HepG2 (cell line): Measurements from ENCODE around the gene SPNS2.

Experiments
- CTCF ChIP-seq: sonication (generic); formaldehyde crosslinking; IDR thresholded peaks from 2 replicates; pipeline ENCODE4 v1.5.0; 2020; ENCODE audit warnings: mild to moderate bottlenecking, missing genetic modification reagents, moderate library complexity
- EP300 ChIP-seq, 3 experiments: sonication (generic) in 1 of 3; formaldehyde crosslinking in 1 of 3; IDR thresholded peaks; 2 replicates each; pipeline versions ENCODE4 v1.5.1 to v1.6.1; 2011 to 2020; ENCODE audit warnings: low read depth in 2 of 3, low read length in 2 of 3, borderline replicate concordance in 1 of 3, improper control_type of control experiment in 1 of 3, mild to moderate bottlenecking in 1 of 3, missing genetic modification reagents in 1 of 3, moderate library complexity in 1 of 3
- GLI4 ChIP-seq: sonication (generic); formaldehyde crosslinking; IDR thresholded peaks from 2 replicates; pipeline ENCODE4 v1.5.1; 2020; ENCODE audit warnings: missing genetic modification reagents, mild to moderate bottlenecking, moderate library complexity, borderline replicate concordance
- NR2F2 ChIP-seq: IDR thresholded peaks from 2 replicates; pipeline ENCODE4 v1.6.1; 2012; ENCODE audit warnings: low read depth, inconsistent platforms, borderline replicate concordance
- PBX3 ChIP-seq: sonication (generic); formaldehyde crosslinking; IDR thresholded peaks from 2 replicates; pipeline ENCODE4 v1.8.1; 2023; ENCODE audit warnings: missing genetic modification reagents, inconsistent platforms, borderline replicate concordance
- SP1 ChIP-seq, 2 experiments: fragments of 450-650 bp in 1 of 2; sonication (generic) in 1 of 2; formaldehyde crosslinking in 1 of 2; IDR thresholded peaks; 2 replicates each; pipeline versions ENCODE4 v1.4.0 to v1.6.1; 2016 to 2020; ENCODE audit warnings: missing genetic modification reagents in 1 of 2
- ZBTB26 ChIP-seq: IDR thresholded peaks from 2 replicates; pipeline ENCODE4 v1.6.1; 2016; ENCODE audit warnings: missing compliant biosample characterization, missing genetic modification reagents, borderline replicate concordance
- TF ChIP-seq, protein P1 (sequence below): sonication (generic); formaldehyde crosslinking; IDR thresholded peaks from 2 replicates; pipeline ENCODE4 v1.5.0; 2020; ENCODE audit warnings: mild to moderate bottlenecking, missing genetic modification reagents

GRCh38 chr17:4482338-4483011, 16.2 kb upstream of the SPNS2 start:
- TF ChIP-seq SP1 (IDR thresholded peaks at IDR 0.05) (no peak), SP1 (CRISPR knock-in tag; IDR thresholded peaks at IDR 0.05) (no peak), PBX3 (CRISPR knock-in tag) (no peak), GLI4 (CRISPR knock-in tag) (no peak), NR2F2 (no peak), ZBTB26 (no peak), CTCF (CRISPR knock-in tag) (no peak), EP300 (IDR thresholded peaks at IDR 0.05; ENCODE audit: low read depth in 2 of 2, low read length in 2 of 2) (no peak), EP300 (CRISPR knock-in tag; IDR thresholded peaks at IDR 0.05; ENCODE audit: borderline replicate concordance) (no peak)
- TF ChIP-seq, protein P1, sequence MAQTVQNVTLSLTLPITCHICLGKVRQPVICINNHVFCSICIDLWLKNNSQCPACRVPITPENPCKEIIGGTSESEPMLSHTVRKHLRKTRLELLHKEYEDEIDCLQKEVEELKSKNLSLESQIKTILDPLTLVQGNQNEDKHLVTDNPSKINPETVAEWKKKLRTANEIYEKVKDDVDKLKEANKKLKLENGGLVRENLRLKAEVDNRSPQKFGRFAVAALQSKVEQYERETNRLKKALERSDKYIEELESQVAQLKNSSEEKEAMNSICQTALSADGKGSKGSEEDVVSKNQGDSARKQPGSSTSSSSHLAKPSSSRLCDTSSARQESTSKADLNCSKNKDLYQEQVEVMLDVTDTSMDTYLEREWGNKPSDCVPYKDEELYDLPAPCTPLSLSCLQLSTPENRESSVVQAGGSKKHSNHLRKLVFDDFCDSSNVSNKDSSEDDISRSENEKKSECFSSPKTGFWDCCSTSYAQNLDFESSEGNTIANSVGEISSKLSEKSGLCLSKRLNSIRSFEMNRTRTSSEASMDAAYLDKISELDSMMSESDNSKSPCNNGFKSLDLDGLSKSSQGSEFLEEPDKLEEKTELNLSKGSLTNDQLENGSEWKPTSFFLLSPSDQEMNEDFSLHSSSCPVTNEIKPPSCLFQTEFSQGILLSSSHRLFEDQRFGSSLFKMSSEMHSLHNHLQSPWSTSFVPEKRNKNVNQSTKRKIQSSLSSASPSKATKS (CRISPR knock-in tag) = no peak
